DOHH2 (cell line): ENCODE measurements around the gene RIPK4.

Source experiments
- H3F3A ChIP-seq: fragments of 200-600 bp; sonication (generic), shearing (Covaris generic); 2 replicates; pipeline ENCODE4 v1.6.0; 2016; ENCODE audit warnings: antibody characterized with exemption, mild to moderate bottlenecking; ENCODE audit not compliant: control insufficient read depth, insufficient read depth
- H3K27ac ChIP-seq: fragments of 200-600 bp; sonication (generic); 2 replicates; pipeline ENCODE4 v1.5.1; 2014; ENCODE audit warnings: low read depth, mild to moderate bottlenecking, low read length, moderate library complexity
- H3K27me3 ChIP-seq: fragments of 200-600 bp; sonication (generic); 2 replicates; pipeline ENCODE4 v1.6.1; 2014; ENCODE audit warnings: mild to moderate bottlenecking, low read length, mixed read lengths; ENCODE audit not compliant: control insufficient read depth
- H3K36me3 ChIP-seq: fragments of 200-600 bp; sonication (generic); 2 replicates; pipeline ENCODE4 v1.6.1; 2014; ENCODE audit warnings: mild to moderate bottlenecking, low read length, moderate library complexity, mixed read lengths; ENCODE audit not compliant: control insufficient read depth
- H3K4me1 ChIP-seq: fragments of 200-600 bp; sonication (generic); 2 replicates; pipeline ENCODE4 v1.6.1; 2014; ENCODE audit warnings: mild to moderate bottlenecking, low read length, mixed read lengths; ENCODE audit not compliant: control insufficient read depth
- H3K4me2 ChIP-seq: fragments of 200-600 bp; sonication (generic); 2 replicates; pipeline ENCODE4 v1.6.0; 2014; ENCODE audit warnings: mild to moderate bottlenecking, low read length, moderate library complexity
- H3K4me3 ChIP-seq: fragments of 200-600 bp; sonication (generic); 2 replicates; pipeline ENCODE4 v1.5.1; 2014; ENCODE audit warnings: mild to moderate bottlenecking, low read length, mixed read lengths
- H3K79me2 ChIP-seq: fragments of 200-600 bp; sonication (generic); 2 replicates; pipeline ENCODE4 v1.6.1; 2014; ENCODE audit warnings: mild to moderate bottlenecking, low read length, mixed read lengths; ENCODE audit not compliant: control insufficient read depth
- H3K9me2 ChIP-seq: fragments of 200-600 bp; sonication (generic); replicated peaks from 2 replicates; pipeline ENCODE4 v1.6.1; 2014; ENCODE audit warnings: mild to moderate bottlenecking, low read length, mixed read lengths; ENCODE audit not compliant: control insufficient read depth
- H3K9me3 ChIP-seq: fragments of 200-600 bp; sonication (generic); 2 replicates; pipeline ENCODE4 v1.6.1; 2014; ENCODE audit warnings: antibody characterized with exemption, low read length, mixed read lengths; ENCODE audit not compliant: control insufficient read depth, insufficient read depth
- H4K20me1 ChIP-seq: fragments of 200-600 bp; sonication (generic); 2 replicates; pipeline ENCODE4 v1.6.0; 2014; ENCODE audit warnings: low read depth, mild to moderate bottlenecking, antibody characterized with exemption, low read length, moderate library complexity; ENCODE audit not compliant: control insufficient read depth, insufficient read depth
- CTCF ChIP-seq: fragments of 200-600 bp; sonication (generic); IDR thresholded peaks from one replicate; pipeline ENCODE4 v1.5.1; 2014; ENCODE audit warnings: antibody characterized with exemption, mild to moderate bottlenecking, low read depth, low read length; ENCODE audit not compliant: poor library complexity, severe bottlenecking
- EZH2phosphoT487 ChIP-seq: fragments of 200-600 bp; sonication (generic); IDR thresholded peaks from 2 replicates; pipeline ENCODE4 v1.6.1; 2017; ENCODE audit warnings: borderline replicate concordance, mild to moderate bottlenecking, antibody characterized with exemption, low read length, moderate library complexity, mixed read lengths

Gene RIPK4

GRCh38 chr21:41692185-41692565, 74.7 kb downstream of the RIPK4 start:
- H3F3A ChIP-seq = no peaks in the 10 kb centered on the region
- no peaks in the 10 kb centered on the region for H3K9me2 ChIP-seq
- no peaks in the 10 kb centered on the region for H4K20me1 ChIP-seq
- peaks cover 16% of the 10 kb centered on the region for H3K4me1 ChIP-seq
- no peak overlapping the region for H3K27ac ChIP-seq
- no peak overlapping the region for H3K4me2 ChIP-seq
- H3K4me3 ChIP-seq = no peak overlapping the region
- no peaks in the 10 kb centered on the region for H3K36me3 ChIP-seq
- H3K27me3 ChIP-seq = peaks cover 3% of the 10 kb centered on the region; the same call in 1 of the 2 replicates
- no peak for TF ChIP-seq CTCF
- TF ChIP-seq EZH2phosphoT487 = no peak
- H3K79me2 ChIP-seq = no peaks in the 10 kb centered on the region
- H3K9me3 ChIP-seq = no peaks in the 10 kb centered on the region

GRCh38 chr21:41691205-41692184, 75.4 kb downstream of the RIPK4 start:
- no peaks in the 10 kb centered on the region for H3F3A ChIP-seq
- TF ChIP-seq CTCF (no peak), EZH2phosphoT487 (no peak)
- peaks cover 3% of the 10 kb centered on the region; the same call in 1 of the 2 replicates for H3K27me3 ChIP-seq
- no peaks in the 10 kb centered on the region for H3K9me3 ChIP-seq
- H3K4me1 ChIP-seq = peaks cover 16% of the 10 kb centered on the region
- no peaks in the 10 kb centered on the region for H3K9me2 ChIP-seq
- H3K4me3 ChIP-seq = no peak overlapping the region
- H3K27ac ChIP-seq = no peak overlapping the region
- H3K79me2 ChIP-seq = no peaks in the 10 kb centered on the region
- no peaks in the 10 kb centered on the region for H3K36me3 ChIP-seq
- H4K20me1 ChIP-seq = no peaks in the 10 kb centered on the region
- H3K4me2 ChIP-seq = no peak overlapping the region
